Tibial nerve (tissue), 4 donors: ENCODE measurements around the gene GALNTL6. TPM values are rescaled to one million over a fixed set of nuclear protein-coding genes. Genes with fewer than 3 reads are reported as not detected.

Source experiments
- DNase-seq, 2 donors: peaks; one replicate each; pipeline ENCODE4 v3.0.0-alpha.2; 2019; ENCODE audit warnings: low spot score in 2 of 2
- H3K27ac ChIP-seq, 4 donors: fragments of 200-600 bp; sonication (generic) in 3 of 4; one replicate each; pipeline ENCODE4 v1.5.1; 2017 to 2019; ENCODE audit warnings: mild to moderate bottlenecking in 1 of 4
- H3K27me3 ChIP-seq, 2 donors: fragments of 200-600 bp; sonication (generic) in 1 of 2; one replicate each; pipeline versions ENCODE4 v1.5.1 to v1.6.0; 2017 to 2019
- H3K36me3 ChIP-seq, 3 donors: fragments of 200-600 bp; sonication (generic); one replicate each; pipeline ENCODE4 v1.5.1; 2018 to 2019
- H3K4me1 ChIP-seq, 4 donors: fragments of 200-600 bp; sonication (generic) in 3 of 4; one replicate each; pipeline ENCODE4 v1.5.1; 2017 to 2019
- H3K4me3 ChIP-seq, 4 donors: fragments of 200-600 bp; sonication (generic) in 3 of 4; one replicate each; pipeline ENCODE4 v1.5.1; 2017 to 2019; ENCODE audit warnings: mild to moderate bottlenecking in 1 of 4, moderate library complexity in 1 of 4
- H3K9me3 ChIP-seq, 4 donors: fragments of 200-600 bp; sonication (generic) in 3 of 4; one replicate each; pipeline ENCODE4 v1.5.1; 2017 to 2019
- EP300 ChIP-seq, 2 donors: sonication (generic); formaldehyde crosslinking; IDR thresholded peaks; one replicate each; pipeline ENCODE4 v1.6.1; 2017; ENCODE audit warnings: antibody characterized with exemption in 2 of 2, mild to moderate bottlenecking in 1 of 2
- POLR2A ChIP-seq, 2 donors: fragments of 450-650 bp; IDR thresholded peaks; one replicate each; pipeline ENCODE4 v1.6.1; 2017; ENCODE audit warnings: antibody characterized with exemption in 2 of 2, mild to moderate bottlenecking in 2 of 2, moderate library complexity in 2 of 2
- WGBS, 2 donors: methylation state at CpG; one replicate each; pipeline ENCODE4 v1.1.5; 2018; 5-methylcytosine and 5-hydroxymethylcytosine counted together
- total RNA-seq, 4 donors: library from RNA; depleted of rRNA; stranded (reverse); fragments of >200 nt; gene quantifications; one replicate each; pipeline ENCODE4 v1.1.0, GENCODE V29; 2016
- TF ChIP-seq, protein P1 (sequence below), 5 experiments: fragments of 200-600 bp in 3 of 5; fragments of 450-650 bp in 2 of 5; sonication (generic) in 3 of 5; IDR thresholded peaks; one replicate each; pipeline ENCODE4 v1.5.1; 2016 to 2019; ENCODE audit warnings: antibody characterized with exemption in 5 of 5, mild to moderate bottlenecking in 3 of 5, moderate library complexity in 2 of 5

GALNTL6 gene
- total RNA-seq, 4 donors from 2014 or later, result not detected

DNA sequence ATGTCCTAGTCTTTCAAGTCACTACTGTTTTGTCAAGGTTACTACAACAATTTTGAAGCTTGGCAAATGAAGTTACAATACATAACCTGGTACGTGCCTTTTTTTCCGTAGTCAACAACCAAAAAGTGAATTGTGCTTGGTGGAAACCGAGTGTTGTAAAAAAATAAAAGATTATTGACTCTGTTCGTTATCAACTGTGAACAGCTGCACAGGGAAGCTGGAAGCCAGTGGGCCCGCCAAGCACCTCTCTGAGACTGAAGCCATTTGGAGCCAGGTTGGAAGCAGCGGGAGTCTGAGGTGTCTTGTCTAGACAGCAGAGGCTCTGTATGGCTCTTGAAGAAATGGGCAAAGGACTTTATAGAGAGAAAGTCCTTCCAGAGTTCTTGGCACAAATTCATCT, 119.0 kb downstream of the GALNTL6 start:
- DNase-seq, result no peak
- H3K4me3 ChIP-seq, result no peak overlapping the region
- no peaks in the 10 kb centered on the region for H3K9me3 ChIP-seq
- H3K27me3 ChIP-seq, result no peaks in the 10 kb centered on the region
- H3K36me3 ChIP-seq, result no peaks in the 10 kb centered on the region
- H3K27ac ChIP-seq, result no peak overlapping the region
- no peaks in the 10 kb centered on the region for H3K4me1 ChIP-seq
- TF ChIP-seq, protein P1, sequence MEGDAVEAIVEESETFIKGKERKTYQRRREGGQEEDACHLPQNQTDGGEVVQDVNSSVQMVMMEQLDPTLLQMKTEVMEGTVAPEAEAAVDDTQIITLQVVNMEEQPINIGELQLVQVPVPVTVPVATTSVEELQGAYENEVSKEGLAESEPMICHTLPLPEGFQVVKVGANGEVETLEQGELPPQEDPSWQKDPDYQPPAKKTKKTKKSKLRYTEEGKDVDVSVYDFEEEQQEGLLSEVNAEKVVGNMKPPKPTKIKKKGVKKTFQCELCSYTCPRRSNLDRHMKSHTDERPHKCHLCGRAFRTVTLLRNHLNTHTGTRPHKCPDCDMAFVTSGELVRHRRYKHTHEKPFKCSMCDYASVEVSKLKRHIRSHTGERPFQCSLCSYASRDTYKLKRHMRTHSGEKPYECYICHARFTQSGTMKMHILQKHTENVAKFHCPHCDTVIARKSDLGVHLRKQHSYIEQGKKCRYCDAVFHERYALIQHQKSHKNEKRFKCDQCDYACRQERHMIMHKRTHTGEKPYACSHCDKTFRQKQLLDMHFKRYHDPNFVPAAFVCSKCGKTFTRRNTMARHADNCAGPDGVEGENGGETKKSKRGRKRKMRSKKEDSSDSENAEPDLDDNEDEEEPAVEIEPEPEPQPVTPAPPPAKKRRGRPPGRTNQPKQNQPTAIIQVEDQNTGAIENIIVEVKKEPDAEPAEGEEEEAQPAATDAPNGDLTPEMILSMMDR (IDR thresholded peaks at IDR 0.05), result no peak
- no peak for TF ChIP-seq POLR2A (IDR thresholded peaks at IDR 0.05)
- no peak for TF ChIP-seq EP300 (IDR thresholded peaks at IDR 0.05)
- WGBS, 2 donors, result 87 to 90% methylated on average over 6 of the region's 6 CpGs

DNA sequence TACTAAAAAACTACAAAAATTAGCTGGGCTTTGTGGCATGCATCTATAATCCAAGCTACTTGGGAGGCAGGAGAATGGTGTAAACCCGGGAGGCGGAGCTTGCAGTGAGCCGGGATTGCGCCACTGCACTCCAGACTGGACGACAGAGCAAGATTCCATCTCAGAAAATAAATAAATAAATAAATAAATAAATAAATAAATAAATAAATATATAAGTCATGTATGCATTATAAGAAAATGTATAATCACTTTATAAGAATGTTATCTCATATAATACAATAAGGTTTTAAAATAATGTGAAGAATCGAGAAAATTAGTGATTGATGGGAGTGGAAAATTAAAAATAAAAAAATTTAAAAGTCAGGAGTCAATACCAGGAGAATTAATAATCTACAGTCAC, 127.5 kb downstream of the GALNTL6 start:
- TF ChIP-seq POLR2A (IDR thresholded peaks at IDR 0.05) (no peak), EP300 (IDR thresholded peaks at IDR 0.05) (no peak)
- TF ChIP-seq, protein P1 (IDR thresholded peaks at IDR 0.05), result no peak
- Histone ChIP-seq H3K27ac (no peak overlapping the region), H3K4me3 (no peak overlapping the region), H3K9me3 (no peaks in the 10 kb centered on the region), H3K4me1 (no peaks in the 10 kb centered on the region), H3K27me3 (no peaks in the 10 kb centered on the region), H3K36me3 (no peaks in the 10 kb centered on the region)
- 96 to 97% methylated on average over 6 of the region's 6 CpGs for WGBS, 2 donors
- no peak for DNase-seq

DNA sequence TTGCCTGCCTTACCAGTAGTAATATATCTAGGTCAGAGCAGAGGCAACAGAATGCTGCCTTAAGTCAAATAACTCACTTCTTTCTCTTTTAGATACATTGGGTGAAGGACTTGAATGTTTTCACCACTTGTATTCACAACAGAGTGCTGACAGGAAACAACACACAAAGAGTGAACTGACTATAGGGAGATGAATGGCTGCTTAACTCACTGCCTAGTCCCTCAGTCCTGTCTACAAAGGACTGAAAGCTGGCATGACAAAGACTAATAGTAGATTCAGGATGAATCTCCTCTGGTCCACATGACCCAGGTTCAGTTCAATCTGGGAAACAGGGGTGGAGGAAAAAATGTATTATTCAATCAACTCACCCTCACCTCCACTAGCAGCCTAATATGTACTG, 134.2 kb downstream of the GALNTL6 start:
- Histone ChIP-seq H3K4me3 (no peak overlapping the region), H3K27ac (no peak overlapping the region), H3K4me1 (no peaks in the 10 kb centered on the region), H3K9me3 (no peaks in the 10 kb centered on the region), H3K36me3 (no peaks in the 10 kb centered on the region), H3K27me3 (no peaks in the 10 kb centered on the region)
- no peak for DNase-seq
- no peak for TF ChIP-seq POLR2A (IDR thresholded peaks at IDR 0.05)
- TF ChIP-seq, protein P1 (IDR thresholded peaks at IDR 0.05), result no peak
- TF ChIP-seq EP300 (IDR thresholded peaks at IDR 0.05), result no peak

DNA sequence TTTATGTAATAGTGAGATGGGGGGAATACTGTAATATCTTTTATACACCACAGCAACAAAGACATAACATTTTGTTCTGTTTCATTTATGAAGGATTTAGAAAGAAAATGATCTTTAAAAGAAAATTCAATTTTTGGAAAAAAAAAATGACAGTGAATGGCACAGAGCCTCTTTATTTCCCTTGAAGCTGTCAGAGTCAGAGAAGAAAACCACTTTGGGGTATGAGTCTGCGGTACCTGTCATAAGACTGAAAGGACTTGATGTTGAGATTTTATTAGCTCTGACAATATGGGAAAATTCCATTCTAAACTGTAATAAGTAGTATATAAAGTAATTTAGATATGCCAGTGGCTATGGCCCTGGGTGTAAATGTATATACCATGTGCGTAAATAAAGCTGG, 134.8 kb downstream of the GALNTL6 start:
- Histone ChIP-seq H3K36me3 (no peaks in the 10 kb centered on the region), H3K4me3 (no peak overlapping the region), H3K27ac (no peak overlapping the region), H3K9me3 (no peaks in the 10 kb centered on the region), H3K27me3 (no peaks in the 10 kb centered on the region), H3K4me1 (no peaks in the 10 kb centered on the region)
- DNase-seq, result no peak
- TF ChIP-seq, protein P1 (IDR thresholded peaks at IDR 0.05), result no peak
- TF ChIP-seq POLR2A (IDR thresholded peaks at IDR 0.05) (no peak), EP300 (IDR thresholded peaks at IDR 0.05) (no peak)
- 78 to 85% methylated on average over 2 of the region's 2 CpGs for WGBS, 2 donors

DNA sequence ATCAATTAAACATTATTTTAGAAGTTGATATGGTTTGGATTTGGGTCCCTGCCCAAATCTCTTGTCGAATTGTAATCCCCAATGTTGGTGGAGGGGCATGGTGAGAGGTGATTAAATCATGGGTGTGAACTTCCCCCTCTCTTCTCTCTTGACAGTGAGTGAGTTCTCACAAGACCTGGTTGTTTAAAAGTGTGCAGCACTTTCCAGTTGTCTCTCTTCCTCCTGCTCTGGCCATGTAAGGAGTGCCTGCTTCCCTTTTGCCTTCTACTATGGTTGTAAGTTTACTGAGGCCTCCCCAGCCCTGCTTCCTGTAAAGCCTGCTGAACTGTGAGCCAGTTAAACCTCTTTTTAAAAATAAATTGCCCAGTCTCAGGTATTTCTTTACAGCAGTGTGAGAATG, 141.4 kb downstream of the GALNTL6 start:
- H3K4me1 ChIP-seq, result no peaks in the 10 kb centered on the region
- H3K36me3 ChIP-seq, result no peaks in the 10 kb centered on the region
- H3K4me3 ChIP-seq, result no peak overlapping the region
- no peak for DNase-seq
- H3K9me3 ChIP-seq, result no peaks in the 10 kb centered on the region
- 36 to 52% methylated on average over 1 of the region's 1 CpG for WGBS, 2 donors
- TF ChIP-seq, protein P1 (IDR thresholded peaks at IDR 0.05), result no peak
- no peak for TF ChIP-seq EP300 (IDR thresholded peaks at IDR 0.05)
- no peak for TF ChIP-seq POLR2A (IDR thresholded peaks at IDR 0.05)
- H3K27ac ChIP-seq, result no peak overlapping the region
- H3K27me3 ChIP-seq, result no peaks in the 10 kb centered on the region
